WTC11 (cell line): Measurements from ENCODE around the gene FZD10.

Source experiments
- CBFB ChIP-seq: sonication (generic); formaldehyde crosslinking; IDR thresholded peaks from 2 replicates; pipeline ENCODE4 v1.8.1; 2022; ENCODE audit warnings: mild to moderate bottlenecking, low read depth, missing genetic modification reagents
- ELF4 ChIP-seq: sonication (generic); formaldehyde crosslinking; IDR thresholded peaks from 2 replicates; pipeline ENCODE4 v1.8.1; 2022; ENCODE audit warnings: low read depth, mild to moderate bottlenecking, moderate library complexity, missing genetic modification reagents
- GTF2I ChIP-seq: fragments of 250-450 bp; sonication (Bioruptor Pico); conservative IDR thresholded peaks from 2 replicates; pipeline ENCODE4 v1.4.0; 2021; ENCODE audit warnings: mild to moderate bottlenecking
- TF ChIP-seq, protein P1 (sequence below): fragments of 200-600 bp; IDR thresholded peaks from 2 replicates; pipeline ENCODE4 v1.8.0; 2022; ENCODE audit warnings: antibody characterized with exemption
- TF ChIP-seq, protein P2 (sequence below): sonication (generic); formaldehyde crosslinking; IDR thresholded peaks from 2 replicates; pipeline ENCODE4 v1.8.0; 2022; ENCODE audit warnings: mild to moderate bottlenecking, missing genetic modification reagents

DNA sequence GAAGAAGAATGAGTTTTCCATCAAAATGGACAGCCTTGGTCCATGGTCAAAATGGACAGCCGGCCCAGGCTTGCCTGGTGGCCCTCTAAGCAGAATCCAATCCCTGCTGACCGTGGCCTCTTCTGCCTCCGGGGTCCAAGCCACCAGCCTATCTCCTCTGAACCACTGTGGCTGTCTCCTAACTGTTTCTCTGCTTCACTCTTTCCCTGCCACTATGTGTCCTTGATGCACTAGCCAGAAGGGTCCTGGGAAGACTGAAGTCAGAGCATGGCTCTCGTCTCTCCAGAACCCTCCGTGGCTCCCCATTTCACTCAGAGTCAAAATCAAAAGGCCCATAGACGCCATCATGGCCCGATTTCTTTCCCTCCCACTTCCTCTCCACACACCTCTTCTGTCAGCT is 8.5 kb upstream of the FZD10 start:
- TF ChIP-seq, protein P1, sequence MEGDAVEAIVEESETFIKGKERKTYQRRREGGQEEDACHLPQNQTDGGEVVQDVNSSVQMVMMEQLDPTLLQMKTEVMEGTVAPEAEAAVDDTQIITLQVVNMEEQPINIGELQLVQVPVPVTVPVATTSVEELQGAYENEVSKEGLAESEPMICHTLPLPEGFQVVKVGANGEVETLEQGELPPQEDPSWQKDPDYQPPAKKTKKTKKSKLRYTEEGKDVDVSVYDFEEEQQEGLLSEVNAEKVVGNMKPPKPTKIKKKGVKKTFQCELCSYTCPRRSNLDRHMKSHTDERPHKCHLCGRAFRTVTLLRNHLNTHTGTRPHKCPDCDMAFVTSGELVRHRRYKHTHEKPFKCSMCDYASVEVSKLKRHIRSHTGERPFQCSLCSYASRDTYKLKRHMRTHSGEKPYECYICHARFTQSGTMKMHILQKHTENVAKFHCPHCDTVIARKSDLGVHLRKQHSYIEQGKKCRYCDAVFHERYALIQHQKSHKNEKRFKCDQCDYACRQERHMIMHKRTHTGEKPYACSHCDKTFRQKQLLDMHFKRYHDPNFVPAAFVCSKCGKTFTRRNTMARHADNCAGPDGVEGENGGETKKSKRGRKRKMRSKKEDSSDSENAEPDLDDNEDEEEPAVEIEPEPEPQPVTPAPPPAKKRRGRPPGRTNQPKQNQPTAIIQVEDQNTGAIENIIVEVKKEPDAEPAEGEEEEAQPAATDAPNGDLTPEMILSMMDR = no peak
- TF ChIP-seq, protein P2, sequence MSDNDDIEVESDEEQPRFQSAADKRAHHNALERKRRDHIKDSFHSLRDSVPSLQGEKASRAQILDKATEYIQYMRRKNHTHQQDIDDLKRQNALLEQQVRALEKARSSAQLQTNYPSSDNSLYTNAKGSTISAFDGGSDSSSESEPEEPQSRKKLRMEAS = no peak
- TF ChIP-seq GTF2I (CRISPR knock-in tag) = no peak
- TF ChIP-seq ELF4 = no peak
- TF ChIP-seq CBFB (CRISPR knock-in tag) = no peak
